ENCODE measurements around the gene CAPN10. TPM values are rescaled to one million over a fixed set of nuclear protein-coding genes. Genes with fewer than 3 reads are reported as not detected.

The CAPN10 gene
- total RNA-seq, 1 experiment from 2014 or later, result 11.4 TPM

DNA sequence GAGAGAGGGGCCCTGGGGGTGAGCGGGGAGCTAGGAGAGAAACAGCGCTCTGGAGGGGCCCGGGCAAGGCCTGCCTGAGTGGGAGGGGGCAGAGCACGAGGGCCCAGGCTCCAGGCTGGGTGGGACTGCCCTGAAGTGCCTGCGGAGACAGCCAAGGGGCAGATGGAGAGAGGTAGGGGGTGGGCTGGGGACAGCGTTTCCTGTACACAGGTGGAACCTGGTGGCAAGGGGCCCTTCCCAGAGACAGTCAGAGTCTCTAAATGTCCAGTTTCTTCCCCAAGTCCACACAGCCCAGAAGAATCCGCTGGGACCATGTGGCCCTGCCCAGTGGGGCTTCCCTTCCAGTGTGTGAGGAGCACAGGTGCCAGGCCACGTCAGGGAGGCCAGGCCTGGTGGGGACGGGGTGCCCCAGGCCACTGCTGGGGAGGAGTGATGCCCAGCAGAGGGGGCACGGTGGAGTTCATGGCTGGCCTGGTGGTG is 37.0 kb downstream of the CAPN10 start:
- no peak for DNase-seq (ENCODE audit: low read depth)

GRCh38 chr2:240624011-240624949 is 37.7 kb downstream of the CAPN10 start:
- DNase-seq (ENCODE audit: low read depth), result no peak

DNA sequence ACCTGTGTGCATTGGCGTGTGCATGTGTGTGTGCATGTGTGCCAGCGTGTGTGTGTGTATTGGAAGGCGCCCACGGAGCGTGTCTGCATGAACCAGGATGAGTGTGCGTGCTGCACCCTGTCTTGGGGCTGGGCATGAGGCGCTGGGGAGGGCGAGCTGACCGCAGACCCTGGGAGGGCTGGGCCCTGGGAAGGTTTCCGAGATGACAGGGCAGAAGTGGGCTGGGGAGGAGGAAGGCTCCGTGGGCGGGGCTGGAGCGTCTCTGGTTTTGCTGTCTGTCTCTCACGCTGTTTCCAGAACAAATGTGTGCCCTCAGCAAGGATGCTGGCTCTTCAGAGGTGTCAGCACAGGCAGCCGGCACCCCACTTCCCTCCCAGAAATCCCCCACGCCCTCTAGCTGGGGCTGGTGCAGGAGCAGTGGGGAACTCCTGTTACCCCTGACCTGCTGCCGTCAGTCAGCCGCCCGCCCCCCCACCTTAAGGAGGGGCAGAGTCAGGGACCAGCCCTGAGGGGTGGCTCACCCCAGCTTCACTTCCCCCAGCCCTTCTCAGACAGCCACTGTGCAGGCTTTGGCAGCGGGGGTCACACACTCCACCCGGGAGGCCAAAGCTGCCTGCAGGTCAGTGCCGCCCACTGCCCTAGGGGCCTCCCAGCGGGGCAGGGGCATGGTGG is 38.6 kb downstream of the CAPN10 start, which contains the start of gene GPR35:
Gene GPR35, plus strand, starts transcription at position 531 of the 672 bp plus-strand sequence. CDS start 4,473 bp downstream, outside the sequence.
- peak; percentile 70 for DNase-seq (ENCODE audit: low read depth)

GRCh38 chr2:240626531-240627300 is 40.2 kb downstream of the CAPN10 start:
- DNase-seq (ENCODE audit: low read depth), result peak; percentile 10

DNA sequence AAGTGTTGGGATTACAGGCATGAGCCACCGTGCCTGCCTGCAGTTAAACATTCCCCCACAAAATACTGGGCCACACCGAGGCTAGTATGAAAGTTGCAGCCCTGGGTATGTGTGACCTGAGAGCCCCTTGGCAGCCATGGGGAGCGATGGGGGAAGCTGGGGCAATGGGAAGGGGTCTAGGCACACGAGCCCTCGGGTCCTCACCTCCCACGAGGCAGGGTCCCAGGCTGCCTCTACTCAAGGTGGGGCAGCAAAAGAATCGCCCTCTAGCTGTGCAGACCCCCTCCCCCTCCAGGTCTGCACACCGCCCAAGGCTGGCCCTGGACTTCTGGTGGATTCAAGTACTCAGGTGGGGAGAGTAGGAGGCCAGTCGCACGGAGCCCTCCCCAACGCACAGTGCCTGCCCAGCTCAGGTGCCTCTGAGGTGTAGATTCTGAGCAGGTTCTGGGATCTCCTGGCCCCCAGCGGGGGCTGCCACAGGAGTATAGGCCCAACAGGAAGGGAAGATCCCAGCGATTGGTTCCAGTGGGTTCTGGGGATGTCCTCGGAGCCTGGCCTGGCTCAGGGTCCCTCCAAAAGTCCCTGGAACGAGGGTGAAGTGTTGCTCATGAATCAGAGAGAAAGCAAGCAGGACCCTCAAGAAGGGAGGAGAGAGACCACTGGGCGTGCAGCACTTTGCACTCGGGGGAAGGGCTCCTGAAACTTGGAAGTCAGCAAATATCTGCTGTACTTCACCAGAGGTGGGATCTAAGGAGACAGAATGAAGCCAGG is 41.4 kb downstream of the CAPN10 start:
- DNase-seq (ENCODE audit: low read depth), result no peak

DNA sequence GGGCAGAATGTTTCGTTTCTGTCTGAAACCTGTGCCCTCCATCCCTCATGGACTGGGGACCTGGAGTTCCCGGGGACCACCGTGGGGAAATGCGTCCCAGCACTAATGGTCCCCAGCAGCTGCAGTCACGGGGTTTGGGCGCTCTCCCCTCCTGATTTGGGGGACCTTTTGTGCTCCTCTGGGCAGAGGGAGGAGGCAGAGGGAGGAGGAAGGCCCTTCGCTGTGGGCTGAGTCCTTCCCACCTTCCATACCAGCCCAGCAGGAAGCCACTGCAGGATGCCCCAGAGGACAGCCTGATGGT is 41.9 kb downstream of the CAPN10 start:
- DNase-seq (ENCODE audit: low read depth), result no peak

GRCh38 chr2:240628808-240629618 is 42.5 kb downstream of the CAPN10 start:
- DNase-seq (ENCODE audit: low read depth), result no peak

GRCh38 chr2:240629619-240629967 is 43.1 kb downstream of the CAPN10 start:
- DNase-seq (ENCODE audit: low read depth), result no peak

- no peak for DNase-seq (ENCODE audit: low read depth)
Observed at GRCh38 chr2:240629968-240630770, 43.6 kb downstream of the CAPN10 start.

- no peak for DNase-seq (ENCODE audit: low read depth)
Observed at GRCh38 chr2:240630771-240631547, 44.4 kb downstream of the CAPN10 start.

DNA sequence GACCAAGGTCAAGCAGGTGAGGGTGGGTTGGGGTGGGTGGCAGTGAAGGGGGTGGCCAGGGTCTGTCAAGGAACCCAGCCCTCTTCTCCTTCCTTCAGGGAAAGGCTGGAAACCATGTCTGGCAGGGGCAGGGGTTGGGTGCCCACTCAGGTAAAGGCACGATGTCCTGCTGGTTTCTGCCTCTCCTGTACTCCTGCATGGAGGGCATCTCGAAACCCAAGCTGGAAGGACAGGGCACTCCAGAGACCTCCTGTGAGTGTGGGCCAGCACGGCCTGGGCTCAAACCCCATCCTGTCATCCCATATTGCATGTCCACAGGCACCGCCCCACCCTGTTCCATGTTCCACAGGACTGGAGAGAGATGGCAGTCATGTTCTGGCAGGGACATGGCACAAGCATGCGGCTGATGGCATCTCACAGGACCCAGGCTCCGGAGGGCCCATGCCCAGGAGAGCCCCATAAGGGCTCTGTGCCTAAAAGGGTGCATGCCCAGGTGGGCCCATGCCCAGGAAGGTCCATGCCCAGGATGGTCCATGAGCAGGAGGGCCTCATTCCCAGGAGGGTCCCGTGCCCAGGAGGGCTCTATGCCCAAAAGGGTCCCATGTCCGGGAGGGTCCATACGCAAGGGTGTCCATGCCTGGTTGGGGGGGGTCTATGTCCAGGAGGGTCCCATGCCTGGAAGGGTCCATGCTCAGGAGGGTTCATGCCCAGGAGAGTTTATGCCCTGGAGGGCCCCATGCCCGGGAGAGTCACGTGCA is 45.2 kb downstream of the CAPN10 start:
- no peak for DNase-seq (ENCODE audit: low read depth)

GRCh38 chr2:240632306-240632721 is 45.8 kb downstream of the CAPN10 start:
- no peak for DNase-seq (ENCODE audit: low read depth)

GRCh38 chr2:240635121-240635997 is 48.8 kb downstream of the CAPN10 start:
- no peak for DNase-seq (ENCODE audit: low read depth)

- DNase-seq (ENCODE audit: low read depth), result no peak
Observed at GRCh38 chr2:240635998-240636547, 49.5 kb downstream of the CAPN10 start.

DNA sequence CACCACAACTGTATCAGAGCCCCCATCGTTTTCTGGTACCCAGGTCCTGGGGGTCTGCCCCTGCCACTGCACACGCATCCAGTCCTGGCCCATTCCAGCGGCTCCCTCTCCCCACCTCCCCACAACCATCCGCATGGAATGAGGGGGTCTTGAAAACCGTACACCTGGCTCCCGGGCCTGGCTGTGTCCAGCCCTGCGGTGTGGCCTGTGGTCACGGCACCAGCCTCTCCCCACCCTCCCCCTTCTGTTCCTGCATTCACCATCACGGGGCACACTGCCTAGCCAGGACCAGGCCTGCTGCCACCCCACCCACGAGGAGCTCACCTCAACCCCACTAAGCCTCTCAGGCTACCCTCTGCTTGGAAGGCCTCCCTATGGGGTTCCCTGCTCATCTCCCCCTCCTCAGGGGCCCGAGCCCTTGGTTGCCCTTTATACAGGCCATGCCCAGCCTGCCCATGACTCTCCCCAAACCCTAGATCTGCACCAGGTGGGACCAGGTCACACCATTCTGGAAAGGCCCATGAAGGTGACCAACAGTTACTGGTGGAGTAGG is 50.1 kb downstream of the CAPN10 start:
- no peak for DNase-seq (ENCODE audit: low read depth)

- DNase-seq (ENCODE audit: low read depth), result no peak
Observed at GRCh38 chr2:240637116-240637900, 50.8 kb downstream of the CAPN10 start.
